Spleen (tissue), 11 donors: Measurements from ENCODE around the gene TRMT112. TPM values are rescaled to one million over a fixed set of nuclear protein-coding genes. Genes with fewer than 3 reads are reported as not detected.

ENCODE experiments used
- DNase-seq: peaks from one replicate; pipeline ENCODE4 v3.0.0-alpha.2; 2020
- H3K27ac ChIP-seq, 8 donors: fragments of 200-600 bp; sonication (generic) in 7 of 8; 1 replicate in 4 of 8; 2 replicates in 4 of 8; pipeline versions ENCODE4 v1.5.0 to v1.8.0; 2016 to 2021; ENCODE audit warnings: inconsistent platforms in 4 of 8, mild to moderate bottlenecking in 4 of 8, moderate library complexity in 1 of 8
- H3K27me3 ChIP-seq, 7 donors: fragments of 200-600 bp; sonication (generic) in 6 of 7; replicated peaks in 1 of 7; 1 replicate in 4 of 7; 2 replicates in 3 of 7; pipeline versions ENCODE4 v1.5.0 to v1.8.0; 2016 to 2021; ENCODE audit warnings: inconsistent platforms in 3 of 7, mild to moderate bottlenecking in 1 of 7
- H3K36me3 ChIP-seq, 6 donors: fragments of 200-600 bp; sonication (generic) in 5 of 6; 1 replicate in 4 of 6; 2 replicates in 2 of 6; pipeline versions ENCODE4 v1.5.0 to v1.8.0; 2016 to 2021; ENCODE audit warnings: inconsistent platforms in 2 of 6
- H3K4me1 ChIP-seq, 6 donors: fragments of 200-600 bp; sonication (generic) in 5 of 6; 1 replicate in 3 of 6; 2 replicates in 3 of 6; pipeline versions ENCODE4 v1.5.0 to v1.8.0; 2016 to 2021; ENCODE audit warnings: inconsistent platforms in 3 of 6
- H3K4me3 ChIP-seq, 8 donors: fragments of 200-600 bp; sonication (generic) in 7 of 8; 1 replicate in 4 of 8; 2 replicates in 4 of 8; pipeline versions ENCODE4 v1.5.0 to v1.8.0; 2016 to 2021; ENCODE audit warnings: inconsistent platforms in 4 of 8, mild to moderate bottlenecking in 4 of 8, moderate library complexity in 2 of 8
- H3K9me3 ChIP-seq, 8 donors: fragments of 200-600 bp; sonication (generic) in 7 of 8; 1 replicate in 4 of 8; 2 replicates in 4 of 8; pipeline versions ENCODE4 v1.5.0 to v1.8.0; 2016 to 2021; ENCODE audit warnings: inconsistent platforms in 4 of 8
- POLR2A ChIP-seq, 3 donors: fragments of 450-650 bp; IDR thresholded peaks; one replicate each; pipeline ENCODE4 v1.5.1; 2017; ENCODE audit warnings: antibody characterized with exemption in 3 of 3, mild to moderate bottlenecking in 1 of 3
- POLR2AphosphoS5 ChIP-seq, 3 donors: sonication (generic); formaldehyde crosslinking; IDR thresholded peaks; one replicate each; pipeline ENCODE4 v1.5.1; 2017; ENCODE audit warnings: antibody characterized with exemption in 3 of 3
- WGBS, 5 donors: extraction: QIAGEN DNeasy Blood & Tissue Kit in 3 of 5; methylation state at CpG; one replicate each; pipeline versions ENCODE4 v1.1.5 to v1.1.7; 2013 to 2018; 5-methylcytosine and 5-hydroxymethylcytosine counted together
- intact Hi-C: fragments of 100-400 bp; cut with DNase I; formaldehyde crosslinking; loops from one replicate; pipeline ENCODE4 v1.15.0; 2023; ENCODE audit warnings: low total_unique reads
- polyA plus RNA-seq, 3 donors: library from polyadenylated mRNA; stranded (reverse); fragments of 200-250 nt; gene quantifications; one replicate each; pipeline ENCODE4 v1.2.1, GENCODE V29; 2013
- total RNA-seq, 7 donors: library from RNA; depleted of rRNA in 3 of 7; stranded (reverse); fragments of >200 nt in 3 of 7; fragmentation: NEBNext Ultra II Directional in 4 of 7; extraction: Animal tissue kit (Norgen Biotek cat#: 25700) in 4 of 7; gene quantifications; one replicate each; pipeline versions ENCODE4 v1.1.0 to v1.2.1, GENCODE V29; 2016 to 2021
- TF ChIP-seq, protein P1 (sequence below), 11 experiments: fragments of 200-600 bp in 7 of 11; fragments of 450-650 bp in 4 of 11; sonication (generic) in 4 of 11; IDR thresholded peaks in 8 of 11; conservative IDR thresholded peaks in 3 of 11; 1 replicate in 7 of 11; 2 replicates in 4 of 11; pipeline versions ENCODE4 v1.4.0 to v1.8.0; 2016 to 2021; ENCODE audit warnings: antibody characterized with exemption in 11 of 11, inconsistent platforms in 4 of 11, mild to moderate bottlenecking in 1 of 11
- donor health status: healthy with polysubstance abuse.
- donor health status: DM: no; HTN: no; CAD: no; lungs with moderate emphysema.
- donor health status: DM: no; HTN: no; CAD: no.
- donor health status: Bipolar disorder and iron deficiency.
- donor health status: healthy.
- donor health status: DM: no; HTN: no; CAD: no.
- donor health status: DM: yes; HTN: yes; CAD: no.

TRMT112 gene
- total and polyA plus RNA-seq, 10 donors, result 138 to 431 (median 267) TPM

DNA sequence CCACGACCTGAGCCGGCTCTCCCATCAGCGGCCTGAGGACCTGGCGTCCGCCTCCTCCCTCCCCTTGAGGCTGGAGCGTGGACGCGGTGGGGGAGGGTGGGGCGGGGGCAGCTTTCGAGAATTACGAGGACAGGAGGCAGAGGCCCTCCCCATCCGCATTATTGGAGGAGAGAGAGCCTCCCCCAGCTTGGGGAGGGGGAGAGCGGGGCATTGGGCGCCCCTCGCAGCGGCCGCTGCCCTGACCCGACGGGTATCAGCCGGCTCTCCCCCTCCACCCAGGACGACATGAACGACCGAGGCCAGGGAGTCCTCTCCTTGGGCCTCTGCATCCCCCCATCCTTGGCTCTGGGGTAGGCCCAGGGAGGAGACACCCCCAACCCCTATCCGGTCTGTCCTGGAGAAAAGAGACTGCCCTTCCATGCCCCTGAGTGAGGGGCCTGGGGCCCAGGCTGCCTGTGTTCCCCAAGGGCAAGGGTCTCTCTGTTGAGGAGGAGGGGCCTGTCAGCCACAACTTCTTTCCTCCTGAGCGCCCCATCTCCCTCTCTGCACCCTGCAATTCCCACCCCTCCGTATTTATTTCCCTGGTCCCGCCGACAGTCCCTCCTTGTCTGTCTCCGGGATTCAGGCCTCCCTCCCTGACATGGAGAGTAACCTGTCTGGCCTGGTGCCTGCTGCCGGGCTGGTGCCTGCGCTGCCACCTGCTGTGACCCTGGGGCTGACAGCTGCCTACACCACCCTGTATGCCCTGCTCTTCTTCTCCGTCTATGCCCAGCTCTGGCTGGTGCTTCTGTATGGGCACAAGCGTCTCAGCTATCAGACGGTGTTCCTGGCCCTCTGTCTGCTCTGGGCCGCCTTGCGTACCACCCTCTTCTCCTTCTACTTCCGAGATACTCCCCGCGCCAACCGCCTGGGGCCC lies 31.2 kb downstream of the TRMT112 start:
- WGBS, 5 donors, result 27 to 54% (median 33%) methylated on average over 21 to 40 of the region's 40 CpGs

GRCh38 chr11:64284962-64285884 lies 32.1 kb downstream of the TRMT112 start, which contains the start of gene GPR137:
GPR137 (plus strand) TSS chr11:64285848; CDS start chr11:64286525, 677 bp downstream.
- H3K27ac ChIP-seq, result peak within 1 kb of the TSS; percentile 90 to 100 (median 96)
- peak; percentile 98 for DNase-seq
- H3K4me3 ChIP-seq, result peak within 1 kb of the TSS; percentile 69 to 96 (median 86)
- 0 to 1% (median 0%) methylated on average over 47 to 102 of the region's 102 CpGs for WGBS, 5 donors
- H3K27me3 ChIP-seq, result peaks cover 0 to 5% (median 0%) of the 10 kb centered on the region in 7 donors
- TF ChIP-seq, protein P1, sequence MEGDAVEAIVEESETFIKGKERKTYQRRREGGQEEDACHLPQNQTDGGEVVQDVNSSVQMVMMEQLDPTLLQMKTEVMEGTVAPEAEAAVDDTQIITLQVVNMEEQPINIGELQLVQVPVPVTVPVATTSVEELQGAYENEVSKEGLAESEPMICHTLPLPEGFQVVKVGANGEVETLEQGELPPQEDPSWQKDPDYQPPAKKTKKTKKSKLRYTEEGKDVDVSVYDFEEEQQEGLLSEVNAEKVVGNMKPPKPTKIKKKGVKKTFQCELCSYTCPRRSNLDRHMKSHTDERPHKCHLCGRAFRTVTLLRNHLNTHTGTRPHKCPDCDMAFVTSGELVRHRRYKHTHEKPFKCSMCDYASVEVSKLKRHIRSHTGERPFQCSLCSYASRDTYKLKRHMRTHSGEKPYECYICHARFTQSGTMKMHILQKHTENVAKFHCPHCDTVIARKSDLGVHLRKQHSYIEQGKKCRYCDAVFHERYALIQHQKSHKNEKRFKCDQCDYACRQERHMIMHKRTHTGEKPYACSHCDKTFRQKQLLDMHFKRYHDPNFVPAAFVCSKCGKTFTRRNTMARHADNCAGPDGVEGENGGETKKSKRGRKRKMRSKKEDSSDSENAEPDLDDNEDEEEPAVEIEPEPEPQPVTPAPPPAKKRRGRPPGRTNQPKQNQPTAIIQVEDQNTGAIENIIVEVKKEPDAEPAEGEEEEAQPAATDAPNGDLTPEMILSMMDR (IDR thresholded peaks at IDR 0.05 in 8 of 11, conservative IDR thresholded peaks at IDR 0.05 in 3 of 11), result peak in 1 of 11 experiments; percentile 29
- peak; percentile 43 to 75 (median 71) for TF ChIP-seq POLR2AphosphoS5 (IDR thresholded peaks at IDR 0.05)
- peak in 1 of 3 donors; percentile 47 for TF ChIP-seq POLR2A (IDR thresholded peaks at IDR 0.05)
- H3K9me3 ChIP-seq, result no peaks in the 10 kb centered on the region
- H3K4me1 ChIP-seq, result peaks cover 15 to 51% (median 34%) of the 10 kb centered on the region in 6 donors
- intact Hi-C loops, result no loop called here
- peaks cover 0 to 48% (median 0%) of the 10 kb centered on the region in 6 donors for H3K36me3 ChIP-seq

More for the DNA sequence above, 31.2 kb downstream of the TRMT112 start:
- Histone ChIP-seq H3K4me3 (peak overlapping the region; percentile 69 to 96 (median 86)), H3K27me3 (peaks cover 0 to 14% (median 7%) of the 10 kb centered on the region in 7 donors), H3K4me1 (peaks cover 15 to 58% (median 35%) of the 10 kb centered on the region in 6 donors), H3K27ac (peak overlapping the region; percentile 90 to 100 (median 96)), H3K36me3 (peaks cover 0 to 41% (median 0%) of the 10 kb centered on the region in 6 donors), H3K9me3 (no peaks in the 10 kb centered on the region)
- DNase-seq, result peak; percentile 80
- intact Hi-C loops, result no loop called here
- no peak for TF ChIP-seq POLR2A (IDR thresholded peaks at IDR 0.05)
- TF ChIP-seq POLR2AphosphoS5 (IDR thresholded peaks at IDR 0.05), result peak in 1 of 3 donors; percentile 7

GRCh38 chr11:64284048-64284961 lies 33.1 kb downstream of the TRMT112 start, which contains the start of gene BAD:
BAD (minus strand) TSS chr11:64284665; CDS start chr11:64284368, 297 bp downstream.
- Histone ChIP-seq H3K9me3 (no peaks in the 10 kb centered on the region), H3K36me3 (peaks cover 0 to 43% (median 0%) of the 10 kb centered on the region in 6 donors), H3K27ac (peak within 1 kb of the TSS; percentile 90 to 100 (median 96)), H3K4me1 (peaks cover 15 to 51% (median 34%) of the 10 kb centered on the region in 6 donors), H3K27me3 (no peaks in the 10 kb centered on the region), H3K4me3 (peak within 1 kb of the TSS; percentile 69 to 96 (median 86))
- intact Hi-C loops, result no loop called here
- 3 to 18% (median 5%) methylated on average over 8 to 44 of the region's 44 CpGs for WGBS, 5 donors
- TF ChIP-seq POLR2A (IDR thresholded peaks at IDR 0.05), result no peak
- TF ChIP-seq, protein P1 (IDR thresholded peaks at IDR 0.05 in 8 of 11, conservative IDR thresholded peaks at IDR 0.05 in 3 of 11), result peak in 1 of 11 experiments; percentile 16
- TF ChIP-seq POLR2AphosphoS5 (IDR thresholded peaks at IDR 0.05), result peak; percentile 73 to 83 (median 78)
- DNase-seq, result peak; percentile 98
